Pons (tissue), 1 donor: Measurements from ENCODE around the gene LRRC17.

Experiments
- DNase-seq: peaks from one replicate; pipeline ENCODE4 v3.0.0-alpha.2; 2016; ENCODE audit warnings: low spot score

Gene LRRC17

GRCh38 chr7:102988088-102988487 lies 75.3 kb downstream of the LRRC17 start:
- no peak for DNase-seq

DNA sequence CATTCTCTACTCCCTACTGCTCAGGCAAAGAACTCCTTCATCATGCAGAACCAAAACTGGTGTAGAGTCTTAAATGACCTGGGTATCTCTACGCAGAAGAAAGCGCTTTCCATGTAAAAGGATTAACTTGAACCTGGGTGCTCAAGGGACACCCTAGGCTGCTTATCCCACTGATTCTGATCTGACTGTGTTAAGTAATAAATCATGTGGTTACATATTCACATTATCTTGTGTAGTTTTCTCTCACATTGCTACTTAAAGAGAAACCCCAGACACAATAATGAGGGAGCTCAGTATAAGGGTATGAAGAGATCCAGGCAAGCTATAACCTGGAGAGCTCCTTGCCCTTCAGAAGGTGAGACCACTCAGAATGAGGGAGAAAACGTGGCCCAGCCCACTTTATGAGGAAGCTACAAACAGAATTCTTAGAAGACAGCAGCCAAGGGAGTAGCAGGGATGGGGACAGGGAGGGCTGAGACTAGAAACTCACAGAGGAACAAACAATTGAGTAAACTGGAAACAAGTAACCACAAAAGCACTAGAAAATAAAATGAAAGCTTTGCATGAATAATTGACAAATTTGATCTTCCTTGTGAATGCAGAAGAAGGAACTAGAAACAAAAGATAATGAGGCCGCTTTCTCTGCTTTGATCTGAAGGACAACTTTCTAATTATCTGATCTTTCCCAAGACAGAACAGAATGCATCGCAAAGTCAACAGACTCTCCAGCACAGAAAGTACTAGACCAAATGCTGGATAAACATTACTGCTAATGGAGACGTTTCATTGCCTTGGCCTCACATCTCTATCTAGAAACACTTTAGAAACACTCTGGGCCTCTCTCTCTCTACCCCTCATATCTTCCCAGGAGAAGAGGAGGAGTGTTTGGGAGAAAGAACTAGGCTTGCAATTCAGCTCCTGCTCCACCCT lies 76.1 kb downstream of the LRRC17 start:
- no peak for DNase-seq

DNA sequence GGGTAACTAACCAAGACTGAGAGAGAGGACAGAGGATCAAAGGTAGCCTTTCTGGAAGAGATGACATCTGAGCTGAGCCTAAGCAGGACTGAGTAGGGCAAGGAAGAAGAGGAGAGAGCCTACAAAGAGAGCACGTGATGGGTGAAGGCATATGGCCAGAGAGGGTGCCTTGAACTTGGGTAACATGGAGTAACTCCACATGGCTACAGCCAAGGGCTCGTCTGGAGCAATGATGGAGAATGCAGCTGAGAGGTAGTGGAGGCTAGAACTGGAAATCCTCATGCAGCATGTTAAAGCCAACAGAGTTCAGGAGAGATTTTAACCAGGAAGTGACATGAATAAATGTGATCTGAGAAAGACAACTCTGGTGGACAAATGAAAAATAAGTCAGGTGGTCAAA lies 77.8 kb downstream of the LRRC17 start:
- no peak for DNase-seq

DNA sequence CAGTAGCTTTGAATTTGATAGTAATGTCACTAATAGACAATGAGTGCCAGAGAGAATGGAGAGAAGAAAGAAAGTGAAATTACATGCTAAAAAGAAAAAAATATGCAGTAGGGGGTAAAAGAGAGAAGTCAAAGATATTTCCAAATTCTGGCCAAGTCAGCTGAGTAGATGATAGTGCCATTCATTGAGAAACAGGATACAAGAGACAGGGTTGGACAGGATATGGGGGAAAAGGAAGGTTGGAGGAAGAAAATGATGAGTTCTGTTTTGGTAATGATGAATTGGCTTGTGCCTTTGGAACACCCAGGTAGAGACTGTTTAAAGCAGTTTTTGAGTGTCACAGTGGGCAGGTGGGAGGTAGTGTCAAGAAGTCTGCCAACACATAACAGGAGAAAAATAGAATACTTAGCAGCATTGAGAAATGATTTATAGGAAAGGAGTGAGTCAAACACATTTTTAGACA lies 78.3 kb downstream of the LRRC17 start:
- no peak for DNase-seq

GRCh38 chr7:102991540-102992214 lies 78.9 kb downstream of the LRRC17 start:
- no peak for DNase-seq

GRCh38 chr7:102992509-102992937 lies 79.7 kb downstream of the LRRC17 start:
- DNase-seq, result no peak

GRCh38 chr7:102992938-102993717 lies 80.3 kb downstream of the LRRC17 start:
- DNase-seq, result no peak

DNA sequence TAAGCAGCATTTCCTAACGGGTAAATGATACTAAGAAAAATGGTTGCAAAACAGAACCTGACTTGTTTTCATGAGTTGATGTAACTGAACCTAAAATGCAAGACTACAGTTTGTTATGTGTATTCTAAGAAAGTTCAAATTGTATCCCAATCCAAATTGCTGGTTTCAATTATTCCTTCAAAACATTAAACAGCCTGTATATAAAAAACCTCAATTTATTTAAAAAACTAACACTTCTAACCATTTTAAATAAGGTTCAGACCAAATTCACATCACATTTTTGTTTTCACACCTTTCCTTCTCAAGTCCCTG lies 80.9 kb downstream of the LRRC17 start:
- DNase-seq, result no peak

DNA sequence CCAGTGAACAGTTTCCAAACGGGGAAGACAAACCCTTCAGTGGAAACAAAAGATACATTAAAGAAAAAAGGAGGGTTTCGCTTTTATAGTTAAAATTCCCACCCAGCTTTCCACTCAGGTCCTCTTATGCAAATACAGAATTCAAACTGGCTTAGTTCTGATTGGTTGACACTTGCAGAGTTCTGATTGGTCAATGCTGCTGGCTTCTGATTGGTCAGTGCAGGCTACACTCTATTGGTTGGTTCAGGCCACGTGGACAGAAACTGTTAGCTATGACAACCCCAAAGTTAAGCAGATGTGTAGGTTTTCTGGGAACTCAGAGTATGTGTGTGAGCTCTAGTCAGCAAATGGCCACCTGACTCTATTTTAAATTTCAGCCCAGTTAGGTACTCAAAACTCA lies 81.8 kb downstream of the LRRC17 start:
- DNase-seq, result no peak
